HCT116 (cell line): ENCODE data around the gene TRAF3IP1. TPM values are rescaled to one million over a fixed set of nuclear protein-coding genes. Genes with fewer than 3 reads are reported as not detected.

Experiments used
- ATAC-seq: fragments of 200-7000 bp; cut with Tn5 transposase; 2 replicates; pipeline ENCODE4 v1.9.1; 2020; ENCODE audit warnings: mild to moderate bottlenecking, moderate library complexity
- BruUV-seq: library from RNA; stranded (reverse); fragments of 400-500 nt; replicated peaks from 2 replicates; lab custom pipeline; 2021; lab: Mats Ljungman, UMichigan
- CTCF ChIA-PET: fragments of 300-600 bp; sonication (Branson Sonifier 250); formaldehyde crosslinking; loops from one replicate; lab custom pipeline; 2021; ENCODE audit warnings: antibody characterized with exemption; lab: Charles Lee
- POLR2A ChIA-PET: fragments of 300-600, 350-600 bp; sonication (Branson Sonifier 250); formaldehyde crosslinking; loops from one replicate; lab custom pipeline; 2021; ENCODE audit warnings: antibody characterized with exemption; lab: Charles Lee
- RAD21 ChIA-PET, 2 experiments: fragments of 300-600 bp; sonication (Branson Sonifier 250); formaldehyde crosslinking; loops; one replicate each; lab custom pipeline; 2023; ENCODE audit warnings: low total read pairs in 2 of 2; ENCODE audit not compliant: uncharacterized antibody in 2 of 2, unreplicated experiment in 2 of 2, low non-redundant PET in 1 of 2; lab: Charles Lee
- DNase-seq: peaks from one replicate; pipeline ENCODE4 v3.0.0-alpha.2; 2010; ENCODE audit warnings: low read depth, low spot score
- H2AFZ ChIP-seq: fragments of 200-600 bp; shearing (Covaris generic), sonication (generic); 2 replicates; pipeline ENCODE4 v1.6.1; 2017; ENCODE audit warnings: low read depth, mixed run types, mixed read lengths, antibody characterized with exemption, low read length; ENCODE audit not compliant: poor library complexity, severe bottlenecking
- H3K27ac ChIP-seq: 2 replicates; pipeline ENCODE4 v1.5.1; 2012; ENCODE audit warnings: low read depth, low read length
- H3K27me3 ChIP-seq: fragments of 200-600 bp; sonication (generic); 2 replicates; pipeline ENCODE4 v1.6.1; 2016; ENCODE audit warnings: mixed run types, low read length, mixed read lengths; ENCODE audit not compliant: insufficient read depth
- H3K36me3 ChIP-seq, 2 experiments: fragments of 200-500 bp in 1 of 2; fragments of 200-600 bp in 1 of 2; sonication (Bioruptor generic) in 1 of 2; sonication (generic) in 1 of 2; 2 replicates each; pipeline versions ENCODE4 v1.5.1 to v1.6.1; 2014 to 2016; ENCODE audit warnings: low read length in 2 of 2, inconsistent platforms in 1 of 2, mixed read lengths in 1 of 2, mixed run types in 1 of 2; ENCODE audit not compliant: insufficient read depth in 2 of 2, control insufficient read depth in 1 of 2
- H3K4me1 ChIP-seq, 2 experiments: fragments of 200-600 bp in 1 of 2; sonication (generic) in 1 of 2; 2 replicates each; pipeline versions ENCODE4 v1.5.1 to v1.6.1; 2012 to 2017; ENCODE audit warnings: low read length in 2 of 2, inconsistent platforms in 1 of 2, mild to moderate bottlenecking in 1 of 2, mixed read lengths in 1 of 2, mixed run types in 1 of 2, moderate library complexity in 1 of 2; ENCODE audit not compliant: insufficient read depth in 2 of 2, control insufficient read depth in 1 of 2
- H3K4me2 ChIP-seq: fragments of 200-600 bp; sonication (generic); 2 replicates; pipeline ENCODE4 v1.6.1; 2017; ENCODE audit warnings: mixed run types, low read length, mixed read lengths
- H3K4me3 ChIP-seq, 2 experiments: fragments of 200-600 bp in 1 of 2; sonication (generic) in 1 of 2; replicated peaks in 1 of 2; 2 replicates each; pipeline ENCODE4 v1.5.1; 2011 to 2016; ENCODE audit warnings: low read length in 2 of 2, control low read depth in 1 of 2, low read depth in 1 of 2, mild to moderate bottlenecking in 1 of 2, mixed read lengths in 1 of 2, mixed run types in 1 of 2
- H3K79me2 ChIP-seq: fragments of 200-600 bp; sonication (generic); 2 replicates; pipeline ENCODE4 v1.6.1; 2017; ENCODE audit warnings: mild to moderate bottlenecking, mixed run types, low read length, moderate library complexity, mixed read lengths; ENCODE audit not compliant: insufficient read depth
- H3K9ac ChIP-seq: fragments of 200-600 bp; sonication (generic); 2 replicates; pipeline ENCODE4 v1.6.1; 2016; ENCODE audit warnings: low read length, mixed read lengths
- H3K9me2 ChIP-seq: fragments of 200-600 bp; sonication (generic), shearing (Covaris generic); 2 replicates; pipeline ENCODE4 v1.6.1; 2017; ENCODE audit warnings: mixed run types, mild to moderate bottlenecking, moderate library complexity; ENCODE audit not compliant: insufficient read depth
- H3K9me3 ChIP-seq, 2 experiments: fragments of 200-500 bp in 1 of 2; fragments of 200-600 bp in 1 of 2; sonication (Bioruptor generic) in 1 of 2; sonication (generic) in 1 of 2; 2 replicates each; pipeline ENCODE4 v1.6.1; 2014 to 2017; ENCODE audit warnings: low read length in 2 of 2, mixed read lengths in 2 of 2, inconsistent platforms in 1 of 2, low read depth in 1 of 2, mild to moderate bottlenecking in 1 of 2, mixed run types in 1 of 2, moderate library complexity in 1 of 2; ENCODE audit not compliant: control insufficient read depth in 1 of 2, insufficient read depth in 1 of 2
- H4K20me1 ChIP-seq: fragments of 200-600 bp; sonication (generic), shearing (Covaris generic); 2 replicates; pipeline ENCODE4 v1.6.1; 2017; ENCODE audit warnings: mixed run types, mild to moderate bottlenecking, moderate library complexity; ENCODE audit not compliant: insufficient read depth
- POLR2A ChIP-seq: IDR thresholded peaks from 2 replicates; pipeline ENCODE4 v1.7.0; 2011; ENCODE audit warnings: borderline replicate concordance; ENCODE audit not compliant: insufficient read depth, insufficient read length; ENCODE audit errors: extremely low read depth
- RAD21 ChIP-seq: IDR thresholded peaks from 2 replicates; pipeline ENCODE4 v1.6.1; 2012; ENCODE audit warnings: low read depth, mild to moderate bottlenecking
- REST ChIP-seq: IDR thresholded peaks from 2 replicates; pipeline ENCODE4 v1.6.1; 2012; ENCODE audit warnings: low read depth
- intact Hi-C: fragments of 100-400 bp; cut with micrococcal nuclease; formaldehyde crosslinking; loops from 2 replicates; pipeline ENCODE4 v1.10.0; 2022
- total RNA-seq: library from RNA; stranded (reverse); gene quantifications from one replicate; pipeline ENCODE4 v1.2.1, GENCODE V29; 2021; ENCODE audit not compliant: unreplicated experiment
- TF ChIP-seq, protein P1 (sequence below): IDR thresholded peaks from 2 replicates; pipeline ENCODE4 v1.6.1; 2012

TRAF3IP1 gene
- total RNA-seq, 1 experiment from 2014 or later: 19.4 TPM

- Histone ChIP-seq H3K4me2 (no peak overlapping the region), H4K20me1 (no peaks in the 10 kb centered on the region), H2AFZ (no peak overlapping the region), H3K79me2 (no peaks in the 10 kb centered on the region), H3K4me3 (no peak overlapping the region), H3K9me3 (no peaks in the 10 kb centered on the region), H3K9me2 (no peaks in the 10 kb centered on the region), H3K9ac (no peak overlapping the region), H3K27ac (no peak overlapping the region), H3K36me3 (no peaks in the 10 kb centered on the region), H3K4me1 (0 out of 4 replicates have a peak, but pooled peaks cover 0 to 2% of the 10 kb centered on the region in 2 experiments), H3K27me3 (no peaks in the 10 kb centered on the region)
- DNase-seq (no peak), ATAC-seq (no peak)
- TF ChIP-seq, protein P1, sequence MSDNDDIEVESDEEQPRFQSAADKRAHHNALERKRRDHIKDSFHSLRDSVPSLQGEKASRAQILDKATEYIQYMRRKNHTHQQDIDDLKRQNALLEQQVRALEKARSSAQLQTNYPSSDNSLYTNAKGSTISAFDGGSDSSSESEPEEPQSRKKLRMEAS: no peak
- no peak for TF ChIP-seq POLR2A
- intact Hi-C loops: no loop called here
- POLR2A ChIA-PET: no interaction called here
- CTCF ChIA-PET: no interaction called here
- BruUV-seq: no TSS peak
- RAD21 ChIA-PET: no interaction called here
Measured at GRCh38 chr2:238362626-238363025, 42.3 kb downstream of the TRAF3IP1 start.

DNA sequence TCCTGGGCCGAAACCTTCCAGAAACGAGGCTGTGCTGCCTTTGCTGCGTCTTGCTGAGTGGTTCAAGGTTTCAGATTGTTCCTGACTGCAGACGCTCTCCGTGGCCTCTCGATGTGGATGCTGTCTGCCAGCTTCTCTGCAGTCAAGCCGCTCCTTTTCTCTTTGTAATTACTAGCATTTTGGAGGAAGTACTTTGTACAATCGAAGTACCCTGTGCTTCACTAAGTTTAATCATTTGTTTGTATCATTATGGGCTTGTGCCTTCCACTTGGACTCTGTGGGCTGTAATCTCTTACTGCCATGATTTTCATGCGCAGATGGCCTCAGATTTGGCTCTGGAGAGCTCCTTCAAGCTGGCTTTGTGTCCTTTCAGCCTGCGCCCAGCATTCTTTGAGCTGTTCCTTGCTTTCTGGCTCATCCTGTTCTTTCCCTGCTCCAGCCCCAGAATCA lies 49.3 kb downstream of the TRAF3IP1 start:
- ATAC-seq: no peak
- no TSS peak for BruUV-seq
- intact Hi-C loops: loop anchor here (1.0 to 2.0 kb wide), 4 partner anchors 70 to 601 kb away; no protein-coding TSS in a partner anchor
- no peak overlapping the region for H3K27ac ChIP-seq
- ChIA-PET RAD21 (no interaction called here), POLR2A (no interaction called here), CTCF (interaction anchor here (1.0 to 5.2 kb wide), 3 partner anchors 12 to 415 kb away, joined by 3 to 22 read pairs (median 7); no protein-coding TSS in a partner anchor)
- H3K79me2 ChIP-seq: no peaks in the 10 kb centered on the region
- no peak overlapping the region for H3K4me2 ChIP-seq
- H3K4me3 ChIP-seq: no peak overlapping the region
- no peaks in the 10 kb centered on the region for H4K20me1 ChIP-seq
- H3K36me3 ChIP-seq: no peaks in the 10 kb centered on the region
- H2AFZ ChIP-seq: no peak overlapping the region
- DNase-seq: no peak
- no peaks in the 10 kb centered on the region for H3K27me3 ChIP-seq
- no peak overlapping the region for H3K9ac ChIP-seq
- TF ChIP-seq REST: no peak
- TF ChIP-seq RAD21: no peak
- no peaks in the 10 kb centered on the region for H3K9me2 ChIP-seq
- H3K4me1 ChIP-seq: no peaks in the 10 kb centered on the region
- H3K9me3 ChIP-seq: no peaks in the 10 kb centered on the region
